ENCODE measurements around the gene UBE2D3.
"Not testable (repeated sequence)": the region's sequence is repeated elsewhere in the genome, so short reads cannot be mapped to it uniquely, and the experiment has no call there.

Gene UBE2D3

GRCh38 chr4:102826890-102827673, at the start of gene UBE2D3:
Gene UBE2D3 (minus strand): TSS chr4:102827551. CDS start chr4:102826508, 1,043 bp downstream.
- DNase-seq, result peak; percentile 52

GRCh38 chr4:102871772-102872171, 44.4 kb upstream of the UBE2D3 start:
- no peak for DNase-seq

GRCh38 chr4:102869569-102870197, 42.3 kb upstream of the UBE2D3 start:
- DNase-seq, result no peak

GRCh38 chr4:102868781-102869568, 41.6 kb upstream of the UBE2D3 start, which contains the start of gene CISD2:
Gene CISD2 (plus strand): TSS chr4:102868992. CDS start chr4:102869085, 93 bp downstream.
- DNase-seq, result peak; percentile 47

GRCh38 chr4:102868153-102868780, 40.9 kb upstream of the UBE2D3 start:
- DNase-seq, result no peak

GRCh38 chr4:102867278-102868152, 40.2 kb upstream of the UBE2D3 start:
- no peak for DNase-seq

- DNase-seq, result not testable (repeated sequence)
Observed at GRCh38 chr4:102865327-102865726, 38.0 kb upstream of the UBE2D3 start.

- DNase-seq, result no peak
Observed at GRCh38 chr4:102862747-102863146, 35.4 kb upstream of the UBE2D3 start.

- no peak for DNase-seq
Observed at GRCh38 chr4:102862016-102862415, 34.7 kb upstream of the UBE2D3 start.

GRCh38 chr4:102860611-102861324, 33.4 kb upstream of the UBE2D3 start:
- no peak for DNase-seq

GRCh38 chr4:102858828-102859464, 31.6 kb upstream of the UBE2D3 start:
- DNase-seq, result no peak

GRCh38 chr4:102850370-102850769, 23.0 kb upstream of the UBE2D3 start:
- DNase-seq, result no peak

- no peak for DNase-seq
Observed at GRCh38 chr4:102849579-102850104, 22.3 kb upstream of the UBE2D3 start.

- no peak for DNase-seq
Observed at GRCh38 chr4:102847687-102848086, 20.3 kb upstream of the UBE2D3 start.

GRCh38 chr4:102843938-102844337, 16.6 kb upstream of the UBE2D3 start:
- no peak for DNase-seq

GRCh38 chr4:102843273-102843672, 15.9 kb upstream of the UBE2D3 start:
- no peak for DNase-seq

GRCh38 chr4:102842367-102842766, 15.0 kb upstream of the UBE2D3 start:
- DNase-seq, result no peak

- DNase-seq, result no peak
Observed at GRCh38 chr4:102836596-102836995, 9.2 kb upstream of the UBE2D3 start.

- DNase-seq, result no peak
Observed at GRCh38 chr4:102832667-102833066, 5.3 kb upstream of the UBE2D3 start.

GRCh38 chr4:102832105-102832504, 4.8 kb upstream of the UBE2D3 start:
- DNase-seq, result no peak

GRCh38 chr4:102829803-102830202, 2.5 kb upstream of the UBE2D3 start:
- DNase-seq, result no peak
